K562 treated with DMSO at 1 percent for 48 hours (cell line): ENCODE results near the gene PCDH18. TPM values are rescaled to one million over a fixed set of nuclear protein-coding genes. Genes with fewer than 3 reads are reported as not detected.

ENCODE experiments used
- total RNA-seq: library from RNA; unstranded; fragments of 300-600 nt; gene quantifications from 2 replicates; pipeline ENCODE4 v1.2.3, GENCODE V29; 2022; ENCODE audit warnings: low replicate concordance; ENCODE audit errors: extremely low read depth

PCDH18 gene, protein sequence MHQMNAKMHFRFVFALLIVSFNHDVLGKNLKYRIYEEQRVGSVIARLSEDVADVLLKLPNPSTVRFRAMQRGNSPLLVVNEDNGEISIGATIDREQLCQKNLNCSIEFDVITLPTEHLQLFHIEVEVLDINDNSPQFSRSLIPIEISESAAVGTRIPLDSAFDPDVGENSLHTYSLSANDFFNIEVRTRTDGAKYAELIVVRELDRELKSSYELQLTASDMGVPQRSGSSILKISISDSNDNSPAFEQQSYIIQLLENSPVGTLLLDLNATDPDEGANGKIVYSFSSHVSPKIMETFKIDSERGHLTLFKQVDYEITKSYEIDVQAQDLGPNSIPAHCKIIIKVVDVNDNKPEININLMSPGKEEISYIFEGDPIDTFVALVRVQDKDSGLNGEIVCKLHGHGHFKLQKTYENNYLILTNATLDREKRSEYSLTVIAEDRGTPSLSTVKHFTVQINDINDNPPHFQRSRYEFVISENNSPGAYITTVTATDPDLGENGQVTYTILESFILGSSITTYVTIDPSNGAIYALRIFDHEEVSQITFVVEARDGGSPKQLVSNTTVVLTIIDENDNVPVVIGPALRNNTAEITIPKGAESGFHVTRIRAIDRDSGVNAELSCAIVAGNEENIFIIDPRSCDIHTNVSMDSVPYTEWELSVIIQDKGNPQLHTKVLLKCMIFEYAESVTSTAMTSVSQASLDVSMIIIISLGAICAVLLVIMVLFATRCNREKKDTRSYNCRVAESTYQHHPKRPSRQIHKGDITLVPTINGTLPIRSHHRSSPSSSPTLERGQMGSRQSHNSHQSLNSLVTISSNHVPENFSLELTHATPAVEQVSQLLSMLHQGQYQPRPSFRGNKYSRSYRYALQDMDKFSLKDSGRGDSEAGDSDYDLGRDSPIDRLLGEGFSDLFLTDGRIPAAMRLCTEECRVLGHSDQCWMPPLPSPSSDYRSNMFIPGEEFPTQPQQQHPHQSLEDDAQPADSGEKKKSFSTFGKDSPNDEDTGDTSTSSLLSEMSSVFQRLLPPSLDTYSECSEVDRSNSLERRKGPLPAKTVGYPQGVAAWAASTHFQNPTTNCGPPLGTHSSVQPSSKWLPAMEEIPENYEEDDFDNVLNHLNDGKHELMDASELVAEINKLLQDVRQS
- not detected in 2 replicates for total RNA-seq

DNA sequence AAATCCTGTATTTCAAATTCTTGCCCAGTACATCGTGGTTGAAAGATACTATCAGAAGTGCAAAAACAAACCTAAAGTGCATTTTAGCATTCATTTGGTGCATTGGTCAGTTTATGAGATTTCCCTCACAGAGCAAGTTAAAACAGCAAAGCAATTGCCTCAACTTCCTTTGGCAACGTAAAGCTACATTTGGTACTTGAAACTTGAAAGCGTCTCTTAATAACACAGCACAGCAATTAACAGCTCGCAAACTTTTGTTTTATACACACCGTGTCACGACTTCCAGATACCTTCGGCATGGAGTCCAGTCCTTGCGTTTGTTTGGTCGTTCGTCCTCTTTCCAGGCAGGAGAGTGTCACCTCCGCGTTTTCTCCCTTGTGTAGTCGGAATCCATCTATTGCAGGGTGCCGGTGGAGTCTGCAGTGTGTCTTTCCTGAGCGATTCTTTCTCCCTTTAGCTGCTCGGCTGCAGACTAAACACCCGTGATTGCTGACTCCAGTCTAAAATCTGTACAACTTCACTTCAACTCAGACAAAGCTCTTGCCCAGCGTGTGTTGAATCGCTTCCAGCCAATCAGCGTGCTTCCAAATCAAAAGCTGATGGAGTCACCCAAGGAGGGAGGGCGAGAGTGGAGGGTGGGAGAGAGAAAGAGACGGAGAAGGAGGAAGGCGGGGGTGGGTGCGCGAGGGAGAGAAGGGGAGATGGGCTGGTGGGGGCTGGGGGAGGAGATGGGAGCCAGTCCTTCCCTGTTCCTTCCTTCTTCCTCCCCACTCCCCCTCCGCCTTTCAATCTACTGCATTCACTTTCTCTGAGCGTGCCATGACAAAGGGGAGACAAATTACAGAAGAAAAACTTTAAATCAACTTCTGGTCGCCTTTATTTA is at the start of gene PCDH18:
Gene PCDH18, minus strand, starts transcription at position 509 of the 883 bp plus-strand sequence. Its CDS starts 406 bp downstream, at position 103.

